Epithelial cell of proximal tubule (primary cell): Measurements from ENCODE around the gene WTIP. TPM values are rescaled to one million over a fixed set of nuclear protein-coding genes. Genes with fewer than 3 reads are reported as not detected.
"Not testable (repeated sequence)": the region's sequence is repeated elsewhere in the genome, so short reads cannot be mapped to it uniquely, and the experiment has no call there.

Experiments
- DNase-seq: peaks from one replicate; pipeline ENCODE4 v3.0.0-alpha.2; 2011; ENCODE audit warnings: low read depth
- H3K4me3 ChIP-seq: 2 replicates; pipeline ENCODE4 v1.5.1; 2011; ENCODE audit warnings: low read depth, mild to moderate bottlenecking, low read length
- total RNA-seq: library from RNA; depleted of rRNA; stranded (reverse); fragments of >200 nt; gene quantifications from 2 replicates; pipeline ENCODE4 v1.2.3, GENCODE V29; 2015
- TF ChIP-seq, protein P1 (sequence below): conservative IDR thresholded peaks from 2 replicates; pipeline ENCODE4 v1.5.1; 2012; ENCODE audit warnings: low read depth, mild to moderate bottlenecking, low read length

Gene WTIP
- total RNA-seq, result 4.5 and 27.9 TPM in 2 replicates

DNA sequence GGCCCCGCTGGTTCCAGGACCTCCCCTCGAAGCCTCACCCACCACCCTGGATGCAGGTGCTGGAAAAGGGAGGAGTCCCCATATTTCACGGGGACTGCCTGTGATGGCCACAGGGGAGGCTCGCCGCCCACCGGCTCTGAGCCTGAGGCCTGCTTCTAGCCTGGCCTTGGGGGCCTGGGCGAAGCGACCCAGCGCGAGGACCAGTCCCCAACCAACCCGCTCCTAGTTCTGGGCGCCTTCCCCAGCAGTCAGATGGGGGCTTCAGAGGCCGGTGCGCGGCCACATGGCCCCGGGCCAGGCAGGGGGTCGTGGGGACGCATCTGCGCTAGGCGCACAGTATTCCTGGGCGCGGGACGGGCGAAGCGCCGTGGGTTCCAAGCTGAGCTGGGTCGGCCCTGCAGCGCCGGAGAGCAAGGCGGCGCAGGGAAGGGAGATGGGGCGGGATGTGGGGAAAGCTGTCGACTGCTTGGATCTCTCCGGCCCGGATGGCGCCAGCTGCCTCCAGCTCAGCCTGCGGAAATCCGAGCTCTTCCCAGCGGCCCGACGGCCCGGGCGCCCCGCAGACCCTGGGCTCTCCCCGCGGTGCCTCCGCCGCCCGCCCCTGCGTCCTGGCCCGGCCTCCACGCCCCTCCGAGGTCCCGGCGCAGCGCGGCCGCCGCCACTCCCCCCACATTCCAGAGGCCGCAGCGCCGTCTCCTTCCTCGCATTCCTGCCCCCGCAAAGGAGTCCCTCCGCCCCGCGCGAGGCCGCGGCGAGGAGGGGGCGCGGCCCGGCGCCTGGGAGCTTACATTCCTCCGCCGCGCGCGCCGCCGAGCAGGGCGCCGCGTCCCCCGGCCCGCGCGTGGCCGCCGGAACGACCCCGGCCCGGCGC, at the start of gene WTIP:
TSS of gene WTIP (plus strand) at position 788 of the 871 bp plus-strand sequence. CDS start 217 bp downstream, outside the sequence.
- no peak for DNase-seq
- peak within 1 kb of the TSS; percentile 54 for H3K4me3 ChIP-seq
- TF ChIP-seq, protein P1, sequence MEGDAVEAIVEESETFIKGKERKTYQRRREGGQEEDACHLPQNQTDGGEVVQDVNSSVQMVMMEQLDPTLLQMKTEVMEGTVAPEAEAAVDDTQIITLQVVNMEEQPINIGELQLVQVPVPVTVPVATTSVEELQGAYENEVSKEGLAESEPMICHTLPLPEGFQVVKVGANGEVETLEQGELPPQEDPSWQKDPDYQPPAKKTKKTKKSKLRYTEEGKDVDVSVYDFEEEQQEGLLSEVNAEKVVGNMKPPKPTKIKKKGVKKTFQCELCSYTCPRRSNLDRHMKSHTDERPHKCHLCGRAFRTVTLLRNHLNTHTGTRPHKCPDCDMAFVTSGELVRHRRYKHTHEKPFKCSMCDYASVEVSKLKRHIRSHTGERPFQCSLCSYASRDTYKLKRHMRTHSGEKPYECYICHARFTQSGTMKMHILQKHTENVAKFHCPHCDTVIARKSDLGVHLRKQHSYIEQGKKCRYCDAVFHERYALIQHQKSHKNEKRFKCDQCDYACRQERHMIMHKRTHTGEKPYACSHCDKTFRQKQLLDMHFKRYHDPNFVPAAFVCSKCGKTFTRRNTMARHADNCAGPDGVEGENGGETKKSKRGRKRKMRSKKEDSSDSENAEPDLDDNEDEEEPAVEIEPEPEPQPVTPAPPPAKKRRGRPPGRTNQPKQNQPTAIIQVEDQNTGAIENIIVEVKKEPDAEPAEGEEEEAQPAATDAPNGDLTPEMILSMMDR, result no peak

DNA sequence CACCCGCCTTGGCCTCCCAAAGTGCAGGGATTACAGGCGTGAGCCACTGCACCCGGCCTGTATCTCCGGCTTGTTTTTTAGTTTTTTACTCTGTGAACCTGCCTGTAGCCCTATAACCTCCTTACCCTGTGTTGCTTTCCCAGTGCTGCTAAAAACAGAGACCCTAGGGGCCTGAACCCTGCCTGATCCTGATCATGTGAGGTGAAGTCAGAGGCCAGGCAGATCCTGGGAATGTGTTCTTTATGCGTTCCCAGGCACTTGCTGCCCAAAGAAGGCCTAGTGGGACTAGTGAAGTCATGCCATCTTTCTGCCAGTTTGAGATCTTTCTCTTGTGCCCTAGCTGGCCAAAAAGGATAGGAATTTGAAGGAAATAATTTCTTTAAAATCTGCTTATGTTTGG, 48.8 kb upstream of the WTIP start:
- no peak overlapping the region for H3K4me3 ChIP-seq
- TF ChIP-seq, protein P1, result no peak
- DNase-seq, result no peak

DNA sequence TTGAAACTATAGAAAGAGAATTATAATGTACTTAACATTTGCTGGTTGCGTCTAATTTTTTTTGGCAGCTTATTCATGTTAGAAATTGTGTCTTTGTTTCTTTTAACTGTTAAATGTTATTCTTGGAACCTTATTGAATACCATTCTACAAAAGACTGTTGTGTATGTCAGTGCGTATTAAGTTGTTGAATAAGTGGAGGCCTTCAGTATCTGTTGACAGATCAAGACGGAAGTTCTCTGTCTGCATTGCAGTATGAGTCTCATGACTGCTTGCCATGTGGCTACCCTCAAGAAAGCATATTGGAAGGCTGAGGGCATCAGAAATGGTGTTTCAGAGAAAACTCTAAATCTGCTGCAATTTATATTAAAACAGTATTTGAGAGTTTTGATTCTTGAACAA, 44.8 kb upstream of the WTIP start:
- DNase-seq, result no peak
- H3K4me3 ChIP-seq, result no peak overlapping the region
- TF ChIP-seq, protein P1, result no peak

DNA sequence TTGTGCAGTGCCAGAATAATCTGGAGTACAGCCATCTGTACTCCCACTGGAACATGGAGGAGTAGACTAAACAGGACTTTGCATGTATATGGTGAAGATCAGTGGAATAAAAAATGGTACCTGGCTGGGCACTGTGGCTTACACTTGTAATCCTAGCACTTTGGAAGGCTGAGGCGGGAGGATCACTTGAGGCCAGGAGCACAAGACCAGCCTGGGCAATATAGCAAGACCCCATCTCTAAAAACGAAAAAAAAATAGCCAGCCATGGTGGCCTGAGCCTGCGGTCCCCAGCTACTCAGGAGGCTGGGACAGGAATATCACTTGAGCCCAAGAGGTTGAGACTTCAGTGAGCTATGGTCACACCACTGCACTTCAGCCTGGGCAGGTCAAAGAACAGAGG, 33.4 kb upstream of the WTIP start:
- TF ChIP-seq, protein P1, result no peak
- DNase-seq, result no peak
- no peak overlapping the region for H3K4me3 ChIP-seq

DNA sequence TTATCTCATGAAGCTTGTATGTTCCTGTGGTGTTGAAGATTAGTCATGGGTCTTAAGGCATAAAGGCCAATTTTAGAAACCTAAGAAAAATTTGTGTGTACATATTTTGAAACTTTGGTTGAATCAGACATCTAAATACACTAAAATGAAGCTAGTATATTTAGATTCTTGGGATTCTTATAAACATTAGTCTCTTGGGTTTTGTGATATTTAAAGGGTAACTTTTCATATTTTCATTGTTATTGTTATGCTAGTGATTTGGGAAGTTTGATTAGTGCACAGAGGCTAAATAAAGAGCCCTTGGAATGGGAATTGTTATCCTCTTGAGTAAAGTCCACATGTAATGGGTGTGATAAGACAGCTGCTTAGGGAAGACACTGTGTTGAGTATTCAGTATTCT, 28.8 kb upstream of the WTIP start:
- DNase-seq, result no peak
- H3K4me3 ChIP-seq, result no peak overlapping the region
- TF ChIP-seq, protein P1, result no peak

DNA sequence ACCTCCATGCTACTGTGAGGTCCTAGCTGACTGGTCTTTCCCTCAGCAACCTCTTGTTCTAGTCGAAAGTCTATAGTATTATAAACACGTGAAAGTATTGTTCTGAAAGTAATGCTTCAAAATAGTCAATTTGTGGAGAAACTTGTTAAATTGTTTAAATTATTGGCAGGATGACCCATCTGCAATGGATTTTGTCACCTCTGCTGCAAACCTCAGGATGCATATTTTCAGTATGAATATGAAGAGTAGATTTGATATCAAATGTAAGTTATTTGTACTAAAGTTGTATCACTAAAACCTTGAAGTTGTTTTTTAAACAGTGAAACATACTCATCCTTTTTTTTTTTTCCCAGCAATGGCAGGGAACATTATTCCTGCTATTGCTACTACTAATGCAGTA, 27.5 kb upstream of the WTIP start:
- TF ChIP-seq, protein P1, result no peak
- no peak for DNase-seq
- no peak overlapping the region for H3K4me3 ChIP-seq

DNA sequence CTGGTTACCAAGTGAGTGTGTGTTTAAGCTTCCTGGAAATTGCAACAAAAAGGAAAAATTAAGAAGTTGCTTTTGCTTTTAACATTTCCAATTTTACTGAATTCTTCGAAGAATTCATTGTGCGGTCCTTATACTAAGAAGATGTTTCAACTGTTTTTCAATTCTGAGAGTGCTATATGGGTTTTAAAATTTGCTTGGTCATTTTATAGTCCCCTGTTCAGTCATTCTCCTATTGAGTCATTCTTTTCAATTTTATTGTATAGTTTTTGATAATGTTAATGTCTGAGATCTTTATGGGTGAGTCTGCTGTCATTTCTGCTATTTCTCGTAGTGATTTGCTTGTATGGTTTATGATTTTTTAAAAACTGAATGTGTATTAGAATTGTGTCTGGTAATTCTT, 26.9 kb upstream of the WTIP start:
- TF ChIP-seq, protein P1, result no peak
- H3K4me3 ChIP-seq, result no peak overlapping the region
- no peak for DNase-seq

DNA sequence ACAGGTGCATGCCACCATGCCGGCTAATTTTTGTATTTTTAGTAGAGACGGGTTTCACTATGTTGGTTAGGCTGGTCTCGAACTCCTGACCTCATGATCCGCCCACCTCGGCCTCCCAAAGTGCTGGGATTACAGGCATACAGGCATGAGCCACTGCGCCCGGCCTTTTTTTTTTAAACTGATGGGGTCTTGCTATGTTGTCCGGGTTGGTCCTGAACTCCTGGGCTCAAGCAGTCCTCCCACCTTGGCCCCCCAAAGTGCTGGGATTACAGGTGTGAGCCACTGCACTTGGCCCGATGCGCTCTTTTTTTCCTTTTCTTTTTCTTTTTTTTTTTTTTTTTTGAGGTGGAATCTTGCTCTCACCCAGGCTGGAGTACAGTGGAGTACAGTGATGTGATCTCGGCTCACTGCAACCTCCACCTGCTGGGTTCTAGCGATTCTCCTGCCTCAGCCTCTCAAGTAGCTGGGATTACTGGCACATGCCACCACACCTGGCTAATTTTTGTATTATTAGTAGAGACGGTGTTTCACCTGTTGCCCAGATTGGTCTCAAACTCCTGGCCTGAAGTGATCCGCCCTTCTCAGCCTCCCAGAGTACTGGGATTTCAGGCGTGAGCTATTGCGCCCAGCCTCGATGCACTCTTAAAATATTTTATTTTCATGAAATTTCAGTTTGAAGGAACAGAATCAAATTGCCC, 25.6 kb upstream of the WTIP start:
- not testable (repeated sequence) for H3K4me3 ChIP-seq, DNase-seq
